DMS114 treated with DMSO at 0.1 percent for 48 hours (cell line): Measurements from ENCODE around the gene LOX.

Experiments
- DNase-seq: peaks from one replicate; lab custom pipeline; 2025; ENCODE audit not compliant: unreplicated experiment; lab: John Stamatoyannopoulos, UW

Gene LOX, protein sequence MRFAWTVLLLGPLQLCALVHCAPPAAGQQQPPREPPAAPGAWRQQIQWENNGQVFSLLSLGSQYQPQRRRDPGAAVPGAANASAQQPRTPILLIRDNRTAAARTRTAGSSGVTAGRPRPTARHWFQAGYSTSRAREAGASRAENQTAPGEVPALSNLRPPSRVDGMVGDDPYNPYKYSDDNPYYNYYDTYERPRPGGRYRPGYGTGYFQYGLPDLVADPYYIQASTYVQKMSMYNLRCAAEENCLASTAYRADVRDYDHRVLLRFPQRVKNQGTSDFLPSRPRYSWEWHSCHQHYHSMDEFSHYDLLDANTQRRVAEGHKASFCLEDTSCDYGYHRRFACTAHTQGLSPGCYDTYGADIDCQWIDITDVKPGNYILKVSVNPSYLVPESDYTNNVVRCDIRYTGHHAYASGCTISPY

DNA sequence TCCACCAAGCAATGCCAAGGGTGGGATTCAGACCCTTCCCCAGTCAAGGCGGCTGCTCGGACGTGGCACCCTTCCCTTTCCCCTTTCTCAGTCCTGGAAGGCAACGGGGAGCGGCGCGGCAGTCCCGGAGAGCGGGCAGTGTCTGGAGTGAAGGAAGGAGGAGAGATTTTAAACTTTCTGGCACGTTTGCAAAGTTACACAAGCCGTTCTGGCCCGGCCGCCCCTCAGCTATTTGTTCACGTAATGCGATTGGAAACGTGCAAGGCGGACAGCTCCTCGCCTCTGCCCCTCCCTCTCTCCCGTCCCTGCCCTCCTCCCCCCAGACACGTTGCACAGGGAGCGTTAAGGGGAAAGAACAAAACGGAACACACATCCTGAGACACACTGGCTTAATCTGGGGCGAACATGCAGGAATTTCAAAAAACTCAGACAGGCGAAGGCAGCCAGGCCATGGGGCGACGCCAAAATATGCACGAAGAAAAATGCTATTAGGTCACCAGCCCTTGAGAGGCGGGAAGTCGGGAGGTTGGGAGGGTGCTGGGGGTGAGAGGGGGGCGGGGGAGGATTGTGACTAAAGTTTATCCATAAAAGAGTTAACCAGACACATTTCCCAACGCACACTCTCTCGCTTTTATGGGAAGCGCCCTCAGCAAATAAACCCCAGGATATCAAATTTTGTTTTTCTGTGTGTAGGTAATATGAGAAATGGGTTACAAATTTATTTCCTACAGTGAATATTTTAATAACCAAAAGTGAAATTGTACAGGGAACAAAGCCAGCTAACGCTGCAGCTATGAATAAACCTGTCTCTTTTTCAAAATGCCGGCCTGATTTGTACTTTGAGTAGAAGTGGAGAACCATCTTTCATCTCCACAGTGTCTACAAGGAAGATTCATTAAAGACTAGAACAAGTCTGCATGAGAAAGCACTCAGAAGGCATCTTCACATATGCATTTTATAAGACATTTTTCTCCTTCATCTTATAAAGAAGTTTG is at the start of gene LOX:
Gene LOX, minus strand, starts transcription at position 144 of the 995 bp plus-strand sequence. CDS start 274 bp downstream, outside the sequence.
- no peak for DNase-seq

DNA sequence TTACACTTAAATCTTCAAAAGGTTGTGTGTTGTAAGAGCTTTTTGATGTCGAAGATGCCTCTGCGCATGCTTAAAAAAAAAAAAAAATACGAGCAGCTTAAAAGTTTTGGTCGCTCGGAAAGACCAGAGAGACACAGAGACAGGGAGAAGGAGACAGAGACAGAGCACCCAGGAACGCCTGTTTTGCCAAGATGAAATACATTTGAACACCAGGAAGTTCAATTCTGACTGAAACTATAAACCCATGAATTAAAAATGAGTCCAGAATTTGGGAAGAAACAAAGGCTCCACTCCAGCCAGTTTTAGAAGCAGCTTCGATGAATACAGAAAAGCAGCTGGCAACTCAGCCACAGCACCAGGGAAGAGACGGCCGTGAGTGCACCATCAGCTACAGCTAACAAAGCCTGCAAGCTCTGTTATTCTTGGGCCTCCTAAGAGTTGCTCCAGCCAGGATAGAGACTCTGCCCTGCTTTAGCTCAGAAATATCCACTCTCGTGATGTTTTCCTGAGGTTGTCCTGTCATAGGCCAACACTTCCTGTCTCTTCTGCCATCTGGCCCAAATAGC is 48.8 kb upstream of the LOX start:
- no peak for DNase-seq

- DNase-seq: no peak
Measured at GRCh38 chr5:122126177-122126755, 48.2 kb upstream of the LOX start.

- no peak for DNase-seq
Measured at GRCh38 chr5:122124766-122125165, 46.7 kb upstream of the LOX start.

DNA sequence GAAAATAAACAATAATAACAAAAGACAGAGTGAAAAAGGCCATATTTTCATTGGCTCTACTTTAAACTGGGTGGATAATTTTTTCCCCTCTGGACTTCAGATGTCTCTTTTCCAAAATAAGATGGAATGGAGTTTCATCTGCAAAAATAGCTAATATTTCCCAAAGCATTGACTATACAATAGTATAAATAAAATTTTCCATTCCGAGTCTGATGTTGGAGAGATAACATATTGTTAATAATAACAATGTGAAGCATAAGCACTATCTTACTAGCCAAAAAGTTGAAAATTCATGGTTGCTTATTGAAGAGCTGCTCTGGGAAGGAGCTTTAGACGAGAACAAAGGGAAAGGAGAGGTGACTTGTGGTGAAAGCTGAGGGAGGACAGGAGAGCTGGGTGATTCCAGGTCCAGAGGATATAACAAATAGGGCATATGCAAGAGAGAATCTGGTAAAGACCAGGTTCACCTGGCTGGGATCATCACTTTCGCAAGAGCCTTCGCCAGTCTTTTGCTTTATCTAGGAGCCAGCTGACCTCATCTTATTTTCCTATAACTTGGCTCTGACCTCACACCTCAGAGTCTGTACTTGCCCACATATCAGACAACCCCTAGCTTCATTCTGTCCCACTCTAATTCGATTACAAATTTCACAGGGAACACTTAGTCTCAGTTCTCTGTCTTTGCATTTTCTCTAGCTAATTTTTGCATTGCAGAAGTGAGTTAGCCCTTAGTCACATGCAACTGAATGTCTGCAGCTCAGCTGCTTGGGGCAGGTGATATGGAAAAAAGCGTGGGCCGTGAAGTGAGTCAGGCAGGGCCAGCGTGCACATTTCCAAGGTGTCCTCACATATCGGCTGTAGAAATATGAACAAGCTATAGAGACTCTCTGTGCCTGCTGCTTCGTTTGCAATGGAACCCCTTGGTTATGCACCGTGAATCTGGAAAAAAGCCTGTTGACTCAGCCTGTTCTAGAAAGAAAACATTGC is 43.7 kb upstream of the LOX start:
- DNase-seq: no peak

DNA sequence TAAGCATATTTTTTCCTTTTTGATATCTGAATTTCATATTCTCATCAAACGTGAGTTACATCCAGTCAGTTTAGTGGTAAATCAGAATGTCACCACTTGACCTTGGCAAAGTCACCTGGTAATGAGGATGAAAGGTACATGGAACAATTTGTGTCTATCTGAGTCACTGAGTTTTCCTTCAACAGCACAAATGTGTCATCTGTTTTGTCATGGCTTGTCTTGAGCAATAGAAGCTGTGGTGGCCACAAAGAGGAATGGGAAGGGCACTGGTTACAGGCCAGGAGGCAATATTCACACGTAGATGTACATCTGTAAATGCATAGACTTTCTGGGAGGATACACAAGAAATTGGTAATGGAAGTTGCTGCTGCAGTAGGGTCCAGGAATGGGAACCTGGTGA is 42.9 kb upstream of the LOX start:
- DNase-seq: no peak

- DNase-seq: no peak
Measured at GRCh38 chr5:122120493-122120892, 42.4 kb upstream of the LOX start.

DNA sequence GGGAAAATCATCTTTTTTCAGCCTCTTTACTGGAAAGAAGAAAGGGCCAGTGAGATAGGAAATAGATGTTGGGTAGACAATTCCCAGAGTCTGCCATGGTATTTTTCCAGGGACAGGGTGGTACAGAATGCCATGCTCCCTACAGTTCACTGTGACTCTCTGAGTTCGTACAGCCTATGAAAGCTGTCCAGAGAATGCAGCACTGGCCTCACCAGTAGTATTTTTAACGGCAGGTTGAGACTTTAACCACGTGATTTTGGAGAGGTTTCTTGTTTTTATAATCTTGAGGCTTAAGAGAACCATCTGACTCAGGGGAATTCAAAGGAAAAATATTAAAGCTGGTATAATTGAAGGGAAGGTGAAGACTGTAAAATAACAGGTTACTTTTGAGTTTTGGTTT is 41.1 kb upstream of the LOX start:
- no peak for DNase-seq

- no peak for DNase-seq
Measured at GRCh38 chr5:122118356-122118948, 40.4 kb upstream of the LOX start.

- DNase-seq: no peak
Measured at GRCh38 chr5:122114501-122114900, 36.4 kb upstream of the LOX start.

DNA sequence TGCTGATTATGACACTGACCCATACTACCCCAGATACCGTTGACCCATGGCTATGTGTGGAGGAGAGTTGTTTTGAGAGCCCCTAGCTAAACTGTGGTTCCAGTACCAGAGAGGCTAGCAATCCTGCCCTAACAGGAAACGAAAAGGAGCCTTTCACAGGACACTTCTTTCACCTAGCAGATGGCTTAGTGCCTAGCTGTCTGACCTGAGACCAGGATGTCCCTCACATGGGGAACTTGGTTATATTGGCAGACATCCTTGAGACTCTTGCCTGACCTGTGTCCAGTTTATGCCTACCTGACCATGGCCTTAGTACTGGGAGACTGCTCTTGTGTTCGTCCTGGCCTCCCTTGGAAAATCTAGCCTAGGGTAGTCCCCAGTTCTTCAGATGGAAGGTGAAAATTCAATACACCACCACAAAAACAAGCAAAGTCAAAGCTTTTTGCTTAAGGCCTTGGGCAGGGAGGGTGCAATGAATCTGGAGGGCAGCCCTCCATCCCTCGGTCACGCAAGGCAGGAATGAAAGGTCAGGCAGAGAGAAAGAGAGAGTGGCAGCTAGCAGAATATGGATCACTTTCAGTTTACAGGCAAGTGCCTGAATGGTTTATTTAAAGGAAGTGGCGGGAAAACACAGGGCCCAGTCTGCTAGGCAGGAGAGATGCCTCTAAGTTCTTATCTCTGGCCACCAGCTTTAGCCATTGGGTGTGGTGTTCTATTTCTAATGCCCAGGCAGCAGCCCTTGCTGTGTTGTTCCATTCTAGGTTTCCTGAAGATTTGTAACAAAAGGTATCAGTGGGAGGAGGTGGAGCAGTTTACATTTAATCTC is 34.9 kb upstream of the LOX start:
- no peak for DNase-seq

GRCh38 chr5:122112063-122112462 is 34.0 kb upstream of the LOX start:
- no peak for DNase-seq

- no peak for DNase-seq
Measured at GRCh38 chr5:122111460-122111859, 33.4 kb upstream of the LOX start.

- DNase-seq: no peak
Measured at GRCh38 chr5:122110987-122111386, 32.9 kb upstream of the LOX start.

GRCh38 chr5:122107016-122107415 is 29.0 kb upstream of the LOX start:
- no peak for DNase-seq

- no peak for DNase-seq
Measured at GRCh38 chr5:122105909-122106308, 27.9 kb upstream of the LOX start.

GRCh38 chr5:122102825-122103224 is 24.8 kb upstream of the LOX start:
- no peak for DNase-seq

DNA sequence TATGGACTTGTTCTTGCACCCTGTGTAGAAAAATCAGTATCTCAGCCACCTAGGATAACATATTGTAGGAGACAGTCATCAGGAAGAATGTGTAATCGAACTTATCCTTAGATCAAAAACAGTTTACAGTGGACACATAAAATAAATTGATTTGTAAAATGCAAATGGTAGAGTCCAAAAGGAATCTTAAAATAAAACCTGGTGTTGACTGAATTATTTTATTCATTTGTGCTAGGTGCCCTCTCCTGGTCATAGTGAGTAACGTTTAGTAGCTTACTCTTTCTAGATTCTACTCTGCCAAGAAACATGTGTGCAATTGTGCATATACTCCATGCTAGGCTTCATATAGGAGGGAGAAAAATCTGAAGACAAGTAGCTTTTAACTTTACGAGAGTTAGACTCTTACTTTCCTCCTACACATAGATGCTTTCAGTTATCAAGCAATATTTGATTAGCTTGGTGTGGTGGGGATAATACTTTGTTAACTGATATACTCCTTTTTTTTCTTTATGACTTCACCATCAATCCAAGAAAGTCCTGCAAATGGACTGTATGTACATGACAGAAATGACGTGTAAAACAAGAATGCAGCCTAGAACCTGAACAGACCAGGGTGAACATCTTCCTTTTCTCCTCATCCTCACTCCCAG is 23.7 kb upstream of the LOX start:
- DNase-seq: peak; percentile 64
